ENCODE results near the gene LBH. TPM values are rescaled to one million over a fixed set of nuclear protein-coding genes. Genes with fewer than 3 reads are reported as not detected.

LBH gene
- total and polyA plus RNA-seq, 12 donors: 35.9 to 204 (median 149) TPM

DNA sequence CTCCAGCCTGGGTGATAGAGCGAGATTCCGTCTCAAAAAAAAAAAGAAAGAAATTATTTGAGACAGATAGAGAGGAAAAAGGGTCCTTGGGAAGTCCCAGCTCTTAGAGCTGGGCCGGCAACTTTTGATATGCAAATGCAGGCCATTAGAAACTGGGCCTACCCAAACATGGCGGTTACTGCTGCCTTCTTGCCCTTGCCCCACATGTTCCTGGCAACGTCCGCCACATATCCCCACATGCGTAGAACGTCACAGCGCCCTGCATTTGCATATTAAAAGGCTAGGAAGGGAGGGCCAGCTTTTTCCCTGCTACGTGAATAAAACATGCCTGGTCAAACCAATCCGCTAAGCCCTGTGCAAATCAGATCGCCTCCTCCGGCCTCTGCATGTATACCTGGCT is 40.7 kb upstream of the LBH start:
- TF ChIP-seq, protein P1, sequence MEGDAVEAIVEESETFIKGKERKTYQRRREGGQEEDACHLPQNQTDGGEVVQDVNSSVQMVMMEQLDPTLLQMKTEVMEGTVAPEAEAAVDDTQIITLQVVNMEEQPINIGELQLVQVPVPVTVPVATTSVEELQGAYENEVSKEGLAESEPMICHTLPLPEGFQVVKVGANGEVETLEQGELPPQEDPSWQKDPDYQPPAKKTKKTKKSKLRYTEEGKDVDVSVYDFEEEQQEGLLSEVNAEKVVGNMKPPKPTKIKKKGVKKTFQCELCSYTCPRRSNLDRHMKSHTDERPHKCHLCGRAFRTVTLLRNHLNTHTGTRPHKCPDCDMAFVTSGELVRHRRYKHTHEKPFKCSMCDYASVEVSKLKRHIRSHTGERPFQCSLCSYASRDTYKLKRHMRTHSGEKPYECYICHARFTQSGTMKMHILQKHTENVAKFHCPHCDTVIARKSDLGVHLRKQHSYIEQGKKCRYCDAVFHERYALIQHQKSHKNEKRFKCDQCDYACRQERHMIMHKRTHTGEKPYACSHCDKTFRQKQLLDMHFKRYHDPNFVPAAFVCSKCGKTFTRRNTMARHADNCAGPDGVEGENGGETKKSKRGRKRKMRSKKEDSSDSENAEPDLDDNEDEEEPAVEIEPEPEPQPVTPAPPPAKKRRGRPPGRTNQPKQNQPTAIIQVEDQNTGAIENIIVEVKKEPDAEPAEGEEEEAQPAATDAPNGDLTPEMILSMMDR (IDR thresholded peaks at IDR 0.05): no peak
- no peaks in the 10 kb centered on the region for H3K9me3 ChIP-seq
- H3K27ac ChIP-seq: no peak overlapping the region
- no peak for DNase-seq
- peaks cover 0 to 5% (median 0%) of the 10 kb centered on the region in 9 donors for H3K4me1 ChIP-seq
- ATAC-seq: no peak
- no peak overlapping the region for H3K4me3 ChIP-seq
- H3K36me3 ChIP-seq: no peaks in the 10 kb centered on the region
- no peaks in the 10 kb centered on the region for H3K27me3 ChIP-seq
- WGBS, 2 donors: 94 to 96% methylated on average over 13 of the region's 13 CpGs
- intact Hi-C loops (cut with DNase I): no loop called here

GRCh38 chr2:30191107-30191506 is 40.2 kb upstream of the LBH start:
- Histone ChIP-seq H3K27me3 (no peaks in the 10 kb centered on the region), H3K9me3 (no peaks in the 10 kb centered on the region), H3K27ac (no peak overlapping the region), H3K4me3 (no peak overlapping the region), H3K4me1 (peaks cover 0 to 5% (median 0%) of the 10 kb centered on the region in 9 donors), H3K36me3 (no peaks in the 10 kb centered on the region)
- intact Hi-C loops (cut with DNase I): no loop called here
- DNase-seq (no peak), ATAC-seq (no peak)
- TF ChIP-seq, protein P1 (IDR thresholded peaks at IDR 0.05): no peak
- WGBS, 2 donors: 92 to 96% methylated on average over 10 of the region's 10 CpGs

DNA sequence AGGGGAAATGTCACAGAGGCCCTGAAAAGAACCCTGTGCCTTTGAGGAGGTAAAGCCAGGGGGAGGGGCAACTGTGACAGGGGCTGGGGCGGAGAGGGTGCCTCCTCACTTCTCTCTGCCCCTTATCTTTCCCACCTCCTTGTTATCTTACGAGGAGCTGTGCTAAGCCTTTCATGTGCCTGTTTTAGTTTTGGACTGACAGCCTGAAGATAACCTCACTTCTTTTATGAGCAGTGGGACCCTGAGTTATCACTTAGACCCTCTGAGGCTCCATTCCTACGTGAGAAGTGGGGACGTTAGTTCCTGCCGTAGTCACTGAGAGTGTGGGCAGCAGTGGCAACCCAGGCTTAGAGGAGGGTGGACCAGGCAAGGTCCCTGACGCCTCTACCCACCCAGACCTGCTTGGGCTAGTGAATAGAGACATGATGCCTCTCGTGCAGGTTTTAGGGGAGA is 39.5 kb upstream of the LBH start:
- 61 to 67% methylated on average over 7 of the region's 7 CpGs for WGBS, 2 donors
- no peak for ATAC-seq
- no peak for DNase-seq
- TF ChIP-seq, protein P1 (IDR thresholded peaks at IDR 0.05): no peak
- H3K4me3 ChIP-seq: no peak overlapping the region
- H3K4me1 ChIP-seq: peaks cover 0 to 5% (median 0%) of the 10 kb centered on the region in 9 donors
- H3K27me3 ChIP-seq: no peaks in the 10 kb centered on the region
- intact Hi-C loops (cut with DNase I): no loop called here
- no peaks in the 10 kb centered on the region for H3K9me3 ChIP-seq
- H3K27ac ChIP-seq: no peak overlapping the region
- no peaks in the 10 kb centered on the region for H3K36me3 ChIP-seq

DNA sequence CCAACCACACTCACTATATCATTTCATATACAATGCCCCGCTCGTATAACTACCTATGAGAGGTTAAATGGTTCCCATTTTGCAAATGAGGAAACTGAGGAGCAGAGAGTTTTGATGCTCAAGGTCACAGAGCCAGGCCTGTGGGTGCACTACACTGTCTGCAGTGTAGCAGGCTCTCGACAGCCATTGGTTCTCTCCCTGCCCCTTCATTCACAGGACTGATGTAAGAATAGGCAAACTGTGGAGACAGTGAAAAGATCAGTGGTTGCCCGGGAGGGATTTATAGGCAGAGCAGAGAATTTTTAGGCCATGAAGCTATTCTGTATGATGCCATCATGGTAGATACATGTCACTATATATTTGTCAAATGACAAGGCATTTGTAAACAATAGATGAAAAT is 39.0 kb upstream of the LBH start:
- Histone ChIP-seq H3K36me3 (no peaks in the 10 kb centered on the region), H3K4me1 (peaks cover 0 to 5% (median 0%) of the 10 kb centered on the region in 9 donors), H3K4me3 (no peak overlapping the region), H3K9me3 (no peaks in the 10 kb centered on the region), H3K27ac (no peak overlapping the region), H3K27me3 (no peaks in the 10 kb centered on the region)
- WGBS, 2 donors: 91 to 92% methylated on average over 4 of the region's 4 CpGs
- TF ChIP-seq, protein P1 (IDR thresholded peaks at IDR 0.05): no peak
- ATAC-seq: no peak
- no peak for DNase-seq
- intact Hi-C loops (cut with DNase I): no loop called here
